ENCODE measurements around the gene POLR2H.

POLR2H gene

GRCh38 chr3:184352149-184352785 lies 9.2 kb upstream of the POLR2H start:
- no peak for DNase-seq

GRCh38 chr3:184352897-184353545 lies 8.5 kb upstream of the POLR2H start:
- DNase-seq = no peak

GRCh38 chr3:184353546-184353941 lies 8.0 kb upstream of the POLR2H start:
- DNase-seq = no peak

- peak; percentile 83 for DNase-seq
Measured at GRCh38 chr3:184354121-184354728, 7.3 kb upstream of the POLR2H start.

GRCh38 chr3:184354754-184355153 lies 6.8 kb upstream of the POLR2H start:
- DNase-seq = no peak

GRCh38 chr3:184355261-184356040 lies 6.1 kb upstream of the POLR2H start:
- DNase-seq = no peak

- no peak for DNase-seq
Measured at GRCh38 chr3:184357248-184358123, 4.0 kb upstream of the POLR2H start.

- DNase-seq = no peak
Measured at GRCh38 chr3:184358124-184358767, 3.3 kb upstream of the POLR2H start.

GRCh38 chr3:184358921-184359350 lies 2.6 kb upstream of the POLR2H start:
- no peak for DNase-seq

- DNase-seq = no peak
Measured at GRCh38 chr3:184359610-184360009, 1.9 kb upstream of the POLR2H start.

GRCh38 chr3:184360070-184360928 lies 1.2 kb upstream of the POLR2H start:
- no peak for DNase-seq

GRCh38 chr3:184360929-184361531 lies 480 bp upstream of the POLR2H start:
- no peak for DNase-seq

- peak; percentile 50 for DNase-seq
Measured at GRCh38 chr3:184361932-184362667, 590 bp downstream of the POLR2H start.

- DNase-seq = peak; percentile 94
Measured at GRCh38 chr3:184362668-184363546, 1.4 kb downstream of the POLR2H start.

GRCh38 chr3:184366619-184367289 lies 5.2 kb downstream of the POLR2H start:
- DNase-seq = no peak

- no peak for DNase-seq
Measured at GRCh38 chr3:184368116-184368515, 6.6 kb downstream of the POLR2H start.

- DNase-seq = no peak
Measured at GRCh38 chr3:184368586-184369183, 7.2 kb downstream of the POLR2H start.

GRCh38 chr3:184371570-184372018 lies 10.1 kb downstream of the POLR2H start:
- peak; percentile 71 for DNase-seq

Data from CD4-positive, alpha-beta T cell treated with Interleukin-17A for 4 hours (primary cell).